HG03045 (cell line): ENCODE results near the gene LRMDA.

Experiments used
- ATAC-seq: cut with Tn5 transposase; IDR thresholded peaks from one replicate; pipeline ENCODE4 v1.9.1; 2021; ENCODE audit warnings: mild to moderate bottlenecking, moderate library complexity; ENCODE audit not compliant: unreplicated experiment

The LRMDA gene

GRCh38 chr10:76393875-76394706 is 962.7 kb downstream of the LRMDA start:
- ATAC-seq = no peak

DNA sequence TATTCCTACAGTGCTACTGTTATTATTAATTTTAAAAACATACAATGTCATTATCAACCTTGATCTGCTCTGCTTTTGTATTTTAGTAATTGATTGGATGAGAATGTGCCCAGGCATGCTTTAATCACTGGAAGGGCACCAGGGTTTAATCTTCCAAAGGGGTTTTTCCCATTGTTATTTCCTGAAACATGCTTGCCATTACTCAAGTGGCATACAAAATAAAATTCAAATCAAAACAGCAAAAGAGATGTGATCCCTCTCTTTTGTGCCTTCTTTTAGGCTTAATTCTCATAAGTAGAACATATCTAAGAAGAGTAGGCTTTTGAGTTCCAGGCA is 963.3 kb downstream of the LRMDA start:
- no peak for ATAC-seq

GRCh38 chr10:76395251-76395650 is 963.8 kb downstream of the LRMDA start:
- no peak for ATAC-seq

- no peak for ATAC-seq
These were observed 964.7 kb downstream of the LRMDA start for GRCh38 chr10:76396134-76396533.

DNA sequence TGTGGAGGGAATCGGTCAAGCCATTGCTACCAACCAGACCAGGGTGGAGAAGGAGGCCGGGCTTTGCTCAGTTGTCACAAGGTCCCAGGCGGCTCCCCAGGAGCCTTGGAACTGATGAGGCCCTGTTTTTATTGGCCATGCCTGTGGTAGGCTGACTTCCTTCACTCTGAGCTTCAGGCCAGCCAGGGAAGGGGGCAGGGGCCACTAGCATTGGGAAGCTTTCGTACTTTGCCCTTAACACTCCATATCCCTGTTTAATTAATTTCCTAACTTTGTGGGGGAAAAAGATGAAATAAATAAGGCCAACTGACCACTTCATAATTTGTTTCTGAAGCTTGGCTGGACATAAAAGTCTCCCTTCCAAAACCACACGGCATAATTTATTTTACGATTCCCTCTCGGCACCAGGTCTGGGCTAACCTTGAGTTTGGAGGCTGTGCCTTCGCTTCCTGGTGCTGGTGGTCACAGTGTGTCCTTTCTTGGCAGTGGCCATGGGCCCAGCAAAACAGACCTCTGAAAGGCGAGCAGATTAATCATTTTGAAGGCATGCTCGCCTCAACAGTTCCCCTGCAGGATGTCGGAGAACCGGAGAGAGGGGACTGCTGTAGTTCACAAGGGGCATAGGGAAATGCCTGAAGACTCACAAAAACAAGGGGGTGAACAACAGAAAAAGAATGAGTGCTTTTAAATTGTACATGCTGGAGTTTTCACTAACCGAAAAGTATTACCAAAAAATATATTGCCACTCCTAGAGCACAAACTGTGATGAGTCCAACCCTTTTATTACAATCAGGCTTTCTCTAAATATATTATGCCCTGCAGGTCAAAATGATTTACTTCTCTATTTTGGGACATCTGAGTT is 966.0 kb downstream of the LRMDA start:
- ATAC-seq = no peak

- ATAC-seq = no peak
These were observed 966.8 kb downstream of the LRMDA start for GRCh38 chr10:76398043-76398710.

DNA sequence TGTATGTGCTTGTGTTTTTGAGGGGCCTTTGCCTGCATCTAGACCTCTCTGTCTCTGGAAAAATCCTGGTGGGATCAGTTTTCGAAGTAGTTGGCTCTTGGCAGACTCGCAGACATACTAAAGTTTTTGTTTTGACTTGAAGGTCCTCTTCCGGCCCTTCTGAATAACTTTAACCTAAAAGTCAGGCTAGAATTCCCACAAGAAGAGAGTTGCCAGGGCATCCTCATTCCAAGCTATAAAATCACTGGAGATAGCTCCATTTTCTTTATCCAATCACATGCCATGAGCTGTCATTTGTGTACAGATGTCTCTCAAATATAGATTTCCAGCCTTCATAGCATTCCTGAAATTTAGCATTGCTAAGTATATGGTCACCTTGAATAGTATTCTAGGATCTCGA is 967.8 kb downstream of the LRMDA start:
- no peak for ATAC-seq

- no peak for ATAC-seq
These were observed 969.6 kb downstream of the LRMDA start for GRCh38 chr10:76401006-76401405.

DNA sequence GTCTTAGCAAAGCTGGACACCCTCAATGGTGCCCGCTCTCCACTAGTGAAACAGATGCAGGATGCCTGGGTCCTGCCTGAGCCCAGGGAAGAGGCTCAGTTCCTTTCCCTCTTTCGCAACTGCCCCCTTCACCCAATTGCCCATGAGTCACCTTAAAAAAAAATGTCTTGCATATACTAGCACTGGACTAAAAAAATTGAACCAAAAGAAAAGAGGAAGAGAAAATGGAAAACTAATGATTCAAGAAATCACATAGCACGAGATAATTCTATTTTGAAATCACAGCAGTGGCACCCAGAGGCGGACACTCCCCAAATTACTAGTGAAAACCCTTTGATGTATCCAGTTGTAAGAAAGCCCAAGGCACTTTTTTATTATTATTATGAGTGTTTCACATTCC is 972.5 kb downstream of the LRMDA start:
- ATAC-seq = no peak

- ATAC-seq = no peak
These were observed 973.1 kb downstream of the LRMDA start for GRCh38 chr10:76404531-76404930.

- ATAC-seq = no peak
These were observed 974.5 kb downstream of the LRMDA start for GRCh38 chr10:76405922-76406321.

GRCh38 chr10:76408646-76409045 is 977.2 kb downstream of the LRMDA start:
- no peak for ATAC-seq

DNA sequence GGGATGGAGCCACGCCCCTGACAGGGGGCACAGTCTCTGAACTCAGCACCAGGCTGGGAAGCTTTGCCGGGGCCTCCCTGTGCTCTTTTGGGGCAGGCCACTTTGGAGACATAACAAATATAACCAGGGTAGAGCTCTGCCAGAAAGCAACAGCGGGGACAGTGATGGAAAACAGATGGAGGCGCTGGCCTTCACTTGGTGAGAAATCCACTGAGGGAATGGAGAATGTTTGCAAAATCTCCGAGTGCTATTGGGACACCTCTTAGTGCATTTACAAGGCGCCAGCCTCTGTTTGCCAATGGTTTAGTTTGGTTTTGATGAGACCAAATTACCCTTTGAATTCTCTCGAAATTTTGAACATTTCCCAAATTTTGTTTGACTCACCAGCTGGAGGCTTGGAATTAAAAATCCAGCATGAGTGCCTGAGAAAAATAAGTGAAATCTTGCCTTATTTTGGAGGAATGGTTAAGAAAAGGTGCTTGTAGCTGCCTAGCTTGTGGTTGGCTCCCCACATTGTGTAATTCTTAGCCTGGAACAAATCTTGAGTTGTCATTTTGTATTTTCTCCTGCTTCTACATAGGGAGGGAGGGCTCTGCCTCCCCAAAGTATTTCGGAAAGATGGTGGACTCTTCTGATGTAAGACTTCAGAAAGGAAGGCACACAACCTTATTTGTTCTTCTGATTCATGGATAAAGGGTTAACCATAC is 980.5 kb downstream of the LRMDA start:
- no peak for ATAC-seq

GRCh38 chr10:76415554-76415953 is 984.1 kb downstream of the LRMDA start:
- ATAC-seq = no peak

DNA sequence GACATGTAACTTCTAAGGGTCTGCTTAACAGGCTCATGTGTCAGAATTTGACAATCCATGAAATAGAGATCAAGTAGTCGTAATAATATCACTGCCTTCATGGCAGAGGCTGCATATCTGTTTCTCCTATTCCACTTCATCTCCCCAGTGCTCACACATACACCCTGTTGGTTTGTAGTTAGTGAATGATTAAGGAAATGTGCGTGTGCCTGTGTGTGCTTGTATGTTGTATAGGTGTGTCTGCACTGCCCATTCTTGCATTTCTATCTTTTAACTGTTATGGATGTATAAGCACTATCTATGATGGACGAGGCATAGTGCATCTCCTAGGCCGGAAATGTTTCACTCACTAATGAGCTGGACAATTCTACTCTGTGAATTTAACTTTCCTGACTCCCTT is 985.2 kb downstream of the LRMDA start:
- no peak for ATAC-seq

GRCh38 chr10:76420725-76421124 is 989.3 kb downstream of the LRMDA start:
- no peak for ATAC-seq

GRCh38 chr10:76422769-76423168 is 991.3 kb downstream of the LRMDA start:
- no peak for ATAC-seq

- no peak for ATAC-seq
These were observed 997.3 kb downstream of the LRMDA start for GRCh38 chr10:76428551-76429367.

DNA sequence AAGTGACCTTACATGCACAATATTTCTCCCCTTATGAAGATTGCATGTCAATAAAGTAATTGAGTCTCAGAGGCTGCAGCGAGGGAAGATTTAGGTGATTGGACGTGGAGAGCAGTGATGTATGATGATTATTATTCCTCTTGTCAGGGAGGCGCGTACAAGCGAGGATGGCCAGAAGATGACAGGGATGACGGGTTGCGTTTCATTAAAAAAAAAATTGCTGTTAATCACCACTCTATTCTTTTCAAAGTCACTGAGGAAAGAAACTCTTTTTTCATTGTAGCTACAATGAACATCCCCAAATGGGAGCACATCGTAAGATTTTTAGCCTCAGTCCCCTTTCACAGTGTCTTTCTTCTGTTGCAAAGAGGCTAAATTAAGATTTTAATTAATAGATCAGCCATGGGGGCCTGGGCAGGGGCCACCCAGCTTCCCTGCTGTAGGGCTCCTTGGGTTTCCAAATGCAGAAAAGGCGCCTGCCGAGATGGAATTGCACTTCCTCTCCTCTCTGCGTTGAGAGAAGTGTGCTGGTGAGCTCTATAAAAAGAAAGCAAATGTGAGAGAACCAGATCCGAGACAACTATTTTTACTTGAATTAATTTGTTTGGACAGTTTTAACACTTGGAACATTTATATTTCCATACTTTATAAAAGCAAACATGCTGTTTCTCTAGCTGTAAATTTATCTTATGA is 998.1 kb downstream of the LRMDA start:
- no peak for ATAC-seq
